Astrocyte (in vitro differentiated cells and primary cell): Measurements from ENCODE around the gene MBD5. TPM values are rescaled to one million over a fixed set of nuclear protein-coding genes. Genes with fewer than 3 reads are reported as not detected.

ENCODE experiments used
- DNase-seq: peaks from one replicate; pipeline ENCODE4 v3.0.0-alpha.2; 2010; ENCODE audit warnings: low read depth
- FAIRE-seq: peaks from 2 replicates; lab custom pipeline; 2011; peaks lifted over from hg19 to GRCh38; lab: Jason Lieb, UNC
- H2AFZ ChIP-seq: 2 replicates; pipeline ENCODE4 v1.6.0; 2012; ENCODE audit warnings: low read depth, low read length, inconsistent platforms
- H3K27ac ChIP-seq: 2 replicates; pipeline ENCODE4 v1.5.1; 2011; ENCODE audit warnings: low read depth, low read length, inconsistent platforms
- H3K27me3 ChIP-seq: 2 replicates; pipeline ENCODE4 v1.6.0; 2011; ENCODE audit warnings: low read length, inconsistent platforms; ENCODE audit not compliant: insufficient read depth
- H3K36me3 ChIP-seq: 2 replicates; pipeline ENCODE4 v1.5.1; 2011; ENCODE audit warnings: low read length, inconsistent platforms; ENCODE audit not compliant: insufficient read depth
- H3K4me1 ChIP-seq: 2 replicates; pipeline ENCODE4 v1.5.1; 2011; ENCODE audit warnings: low read length, inconsistent platforms; ENCODE audit not compliant: insufficient read depth
- H3K4me2 ChIP-seq: 2 replicates; pipeline ENCODE4 v1.6.0; 2012; ENCODE audit warnings: low read length, inconsistent platforms
- H3K4me3 ChIP-seq: 2 replicates; pipeline ENCODE4 v1.5.1; 2011; ENCODE audit warnings: low read depth, mild to moderate bottlenecking, low read length, inconsistent platforms; ENCODE audit not compliant: insufficient read depth
- H3K79me2 ChIP-seq: 2 replicates; pipeline ENCODE4 v1.6.0; 2012; ENCODE audit warnings: mild to moderate bottlenecking, low read length, inconsistent platforms; ENCODE audit not compliant: insufficient read depth
- H3K9ac ChIP-seq: 2 replicates; pipeline ENCODE4 v1.6.0; 2012; ENCODE audit warnings: mild to moderate bottlenecking, low read length, inconsistent platforms
- H3K9me3 ChIP-seq: 2 replicates; pipeline ENCODE4 v1.5.1; 2012; ENCODE audit warnings: low read depth, mild to moderate bottlenecking, low read length, inconsistent platforms; ENCODE audit not compliant: insufficient read depth
- H4K20me1 ChIP-seq: 2 replicates; pipeline ENCODE4 v1.6.0; 2012; ENCODE audit warnings: low read length, inconsistent platforms; ENCODE audit not compliant: insufficient read depth
- H3K27ac Mint-ChIP-seq: one replicate; pipeline ENCODE4 v1.8.0; 2021; ENCODE audit warnings: mild to moderate bottlenecking, mixed read lengths; ENCODE audit not compliant: unreplicated experiment
- H3K27me3 Mint-ChIP-seq: one replicate; pipeline ENCODE4 v1.8.0; 2021; ENCODE audit warnings: low read depth, mixed read lengths; ENCODE audit not compliant: unreplicated experiment
- H3K36me3 Mint-ChIP-seq: one replicate; pipeline ENCODE4 v1.8.0; 2021; ENCODE audit warnings: low read depth, mixed read lengths; ENCODE audit not compliant: unreplicated experiment
- H3K4me1 Mint-ChIP-seq: one replicate; pipeline ENCODE4 v1.8.0; 2021; ENCODE audit warnings: low read depth, mixed read lengths; ENCODE audit not compliant: unreplicated experiment
- H3K4me3 Mint-ChIP-seq: one replicate; pipeline ENCODE4 v1.8.0; 2021; ENCODE audit warnings: mild to moderate bottlenecking, moderate library complexity, mixed read lengths; ENCODE audit not compliant: unreplicated experiment
- H3K9me3 Mint-ChIP-seq: one replicate; pipeline ENCODE4 v1.8.0; 2021; ENCODE audit warnings: mild to moderate bottlenecking, mixed read lengths; ENCODE audit not compliant: unreplicated experiment
- CTCF ChIP-seq: IDR thresholded peaks from 2 replicates; pipeline ENCODE4 v1.5.1; 2011; ENCODE audit warnings: low read depth, mild to moderate bottlenecking, inconsistent platforms, low read length, moderate library complexity; ENCODE audit not compliant: insufficient read depth
- EZH2 ChIP-seq: IDR thresholded peaks from 2 replicates; pipeline ENCODE4 v1.6.1; 2012; ENCODE audit warnings: mild to moderate bottlenecking, low read length, inconsistent platforms; ENCODE audit not compliant: insufficient read depth
- total RNA-seq: library from RNA; stranded (reverse); gene quantifications from 2 replicates; pipeline ENCODE4 v1.2.1, GENCODE V29; 2021

The MBD5 gene
- total RNA-seq, 1 donor from 2014 or later, result 53.6 TPM

- Histone ChIP-seq H3K27me3 (no peaks in the 10 kb centered on the region), H3K36me3 (no peaks in the 10 kb centered on the region), H3K4me3 (no peak overlapping the region), H3K4me1 (no peaks in the 10 kb centered on the region), H3K9ac (no peak overlapping the region), H3K27ac (no peak overlapping the region), H4K20me1 (no peaks in the 10 kb centered on the region), H3K4me2 (no peak overlapping the region), H3K79me2 (no peaks in the 10 kb centered on the region), H2AFZ (no peak overlapping the region), H3K9me3 (no peaks in the 10 kb centered on the region)
- FAIRE-seq (no peak), DNase-seq (no peak)
- no peak for TF ChIP-seq CTCF
- no peak for TF ChIP-seq EZH2
- Mint-ChIP-seq H3K4me3 (no peak overlapping the region), H3K27me3 (no peaks in the 10 kb centered on the region), H3K27ac (no peak overlapping the region), H3K9me3 (peaks cover 11% of the 10 kb centered on the region), H3K4me1 (no peaks in the 10 kb centered on the region), H3K36me3 (peaks cover 8% of the 10 kb centered on the region)
These were observed 330.7 kb downstream of the MBD5 start for GRCh38 chr2:148351437-148352143.

DNA sequence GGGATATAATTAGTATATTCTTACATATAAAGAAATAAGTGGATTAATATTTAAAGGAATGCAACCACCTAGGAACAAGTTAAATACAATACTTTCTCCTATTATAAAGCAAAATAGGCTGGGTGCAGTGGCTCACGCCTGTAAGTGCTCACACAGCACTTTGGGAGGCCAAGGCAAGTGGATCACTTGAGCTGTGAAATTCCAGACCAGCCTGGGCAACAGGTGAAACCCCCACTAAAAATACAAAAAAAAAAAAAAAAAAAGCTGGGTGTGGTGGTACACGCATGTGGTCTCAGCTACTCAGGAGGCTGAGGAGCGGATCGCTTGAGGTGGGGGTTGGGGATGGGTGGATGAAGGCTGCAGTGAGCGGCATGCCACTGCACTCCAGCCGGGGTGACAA is 337.5 kb downstream of the MBD5 start:
- no peaks in the 10 kb centered on the region for H4K20me1 ChIP-seq
- H3K4me1 ChIP-seq, result no peaks in the 10 kb centered on the region
- H3K27ac ChIP-seq, result no peak overlapping the region
- H3K27me3 ChIP-seq, result no peaks in the 10 kb centered on the region
- Mint-ChIP-seq H3K4me3 (no peak overlapping the region), H3K9me3 (peaks cover 11% of the 10 kb centered on the region), H3K27ac (no peak overlapping the region), H3K36me3 (peaks cover 18% of the 10 kb centered on the region), H3K4me1 (peaks cover 4% of the 10 kb centered on the region), H3K27me3 (no peaks in the 10 kb centered on the region)
- no peaks in the 10 kb centered on the region for H3K79me2 ChIP-seq
- H3K9ac ChIP-seq, result no peak overlapping the region
- TF ChIP-seq CTCF (no peak), EZH2 (no peak)
- H3K9me3 ChIP-seq, result no peaks in the 10 kb centered on the region
- H3K4me3 ChIP-seq, result no peak overlapping the region
- no peak overlapping the region for H2AFZ ChIP-seq
- DNase-seq, result no peak
- no peak for FAIRE-seq
- H3K4me2 ChIP-seq, result no peak overlapping the region
- no peaks in the 10 kb centered on the region for H3K36me3 ChIP-seq

GRCh38 chr2:148360662-148361061 is 339.8 kb downstream of the MBD5 start:
- no peaks in the 10 kb centered on the region for H3K79me2 ChIP-seq
- peaks cover 23% of the 10 kb centered on the region for H3K36me3 Mint-ChIP-seq
- TF ChIP-seq EZH2 (no peak), CTCF (no peak)
- H3K27ac Mint-ChIP-seq, result no peak overlapping the region
- no peak for DNase-seq
- no peak overlapping the region for H3K4me3 ChIP-seq
- no peak overlapping the region for H2AFZ ChIP-seq
- H3K27me3 ChIP-seq, result no peaks in the 10 kb centered on the region
- H3K27me3 Mint-ChIP-seq, result no peaks in the 10 kb centered on the region
- H3K9me3 ChIP-seq, result no peaks in the 10 kb centered on the region
- no peak overlapping the region for H3K4me3 Mint-ChIP-seq
- no peaks in the 10 kb centered on the region for H3K36me3 ChIP-seq
- no peak overlapping the region for H3K4me2 ChIP-seq
- no peak overlapping the region for H3K27ac ChIP-seq
- no peak overlapping the region for H3K9ac ChIP-seq
- no peak for FAIRE-seq
- H3K4me1 ChIP-seq, result no peaks in the 10 kb centered on the region
- no peaks in the 10 kb centered on the region for H4K20me1 ChIP-seq
- H3K9me3 Mint-ChIP-seq, result peaks cover 16% of the 10 kb centered on the region
- peaks cover 4% of the 10 kb centered on the region for H3K4me1 Mint-ChIP-seq
